Fibroblast of lung (primary cell): Measurements from ENCODE around the gene GABPB1. TPM values are rescaled to one million over a fixed set of nuclear protein-coding genes. Genes with fewer than 3 reads are reported as not detected.

ENCODE experiments used
- DNase-seq, 2 donors: peaks; one replicate each; pipeline versions ENCODE4 v3.0.0 to v3.0.0-alpha.2; 2010; ENCODE audit warnings: low read depth in 2 of 2
- H2AFZ ChIP-seq: 2 replicates; pipeline ENCODE4 v1.5.1; 2012; ENCODE audit warnings: low read length, control low read depth, inconsistent platforms
- H3K27ac ChIP-seq: 2 replicates; pipeline ENCODE4 v1.5.1; 2011; ENCODE audit warnings: low read length, control low read depth; ENCODE audit not compliant: insufficient read depth
- H3K27me3 ChIP-seq: 2 replicates; pipeline ENCODE4 v1.5.1; 2011; ENCODE audit warnings: mild to moderate bottlenecking, low read length; ENCODE audit not compliant: control insufficient read depth, insufficient read depth
- H3K36me3 ChIP-seq: 2 replicates; pipeline ENCODE4 v1.5.1; 2011; ENCODE audit warnings: low read length; ENCODE audit not compliant: control insufficient read depth, insufficient read depth
- H3K4me1 ChIP-seq: 2 replicates; pipeline ENCODE4 v1.5.1; 2011; ENCODE audit warnings: low read length; ENCODE audit not compliant: control insufficient read depth, insufficient read depth; ENCODE audit errors: extremely low read depth
- H3K4me2 ChIP-seq: 2 replicates; pipeline ENCODE4 v1.5.1; 2011; ENCODE audit warnings: low read length, control low read depth; ENCODE audit not compliant: insufficient read depth; ENCODE audit errors: extremely low read depth
- H3K4me3 ChIP-seq, 4 experiments: fragments of 200-600 bp in 1 of 4; sonication (generic) in 1 of 4; replicated peaks in 1 of 4; 2 replicates each; pipeline ENCODE4 v1.5.1; 2011 to 2016; ENCODE audit warnings: low read length in 4 of 4, low read depth in 3 of 4, mild to moderate bottlenecking in 3 of 4, control low read depth in 2 of 4, inconsistent platforms in 1 of 4, mixed read lengths in 1 of 4; ENCODE audit not compliant: insufficient read depth in 1 of 4; ENCODE audit errors: control extremely low read depth in 1 of 4
- H3K79me2 ChIP-seq: 2 replicates; pipeline ENCODE4 v1.5.1; 2012; ENCODE audit warnings: mild to moderate bottlenecking, low read length, inconsistent platforms; ENCODE audit not compliant: control insufficient read depth, insufficient read depth
- H3K9ac ChIP-seq: 2 replicates; pipeline ENCODE4 v1.5.1; 2011; ENCODE audit warnings: mild to moderate bottlenecking, low read length, control low read depth; ENCODE audit not compliant: insufficient read depth
- H3K9me3 ChIP-seq: 2 replicates; pipeline ENCODE4 v1.5.1; 2012; ENCODE audit warnings: low read depth, low read length; ENCODE audit not compliant: control insufficient read depth, insufficient read depth
- H4K20me1 ChIP-seq: 2 replicates; pipeline ENCODE4 v1.5.1; 2011; ENCODE audit warnings: low read length; ENCODE audit not compliant: control insufficient read depth, insufficient read depth; ENCODE audit errors: extremely low read depth
- CTCF ChIP-seq, 2 donors: IDR thresholded peaks in 1 of 2; conservative IDR thresholded peaks in 1 of 2; 1 replicate in 1 of 2; 2 replicates in 1 of 2; pipeline ENCODE4 v1.5.1; 2011 to 2012; ENCODE audit warnings: low read length in 2 of 2, control low read depth in 1 of 2, inconsistent platforms in 1 of 2, low read depth in 1 of 2, mild to moderate bottlenecking in 1 of 2
- EZH2 ChIP-seq: IDR thresholded peaks from 2 replicates; pipeline ENCODE4 v1.5.1; 2012; ENCODE audit warnings: low read length, control low read depth, mild to moderate bottlenecking; ENCODE audit errors: missing control alignments
- polyA plus RNA-seq, 2 donors: library from polyadenylated mRNA; depleted of rRNA in 1 of 2; stranded (reverse) in 1 of 2; unstranded in 1 of 2; fragments of >200 nt; gene quantifications; 2 replicates each; pipeline ENCODE4 v1.2.1, GENCODE V29; 2011 to 2012; ENCODE audit warnings: missing spikeins in 1 of 2
- total RNA-seq: library from RNA; depleted of rRNA; stranded (reverse); fragments of >200 nt; gene quantifications from 2 replicates; pipeline ENCODE4 v1.2.1, GENCODE V29; 2014

The GABPB1 gene
- total and polyA plus RNA-seq, 2 donors (not counting 1 experiment from before 2014, with no cell fraction given) = 25.4 to 40.1 TPM

DNA sequence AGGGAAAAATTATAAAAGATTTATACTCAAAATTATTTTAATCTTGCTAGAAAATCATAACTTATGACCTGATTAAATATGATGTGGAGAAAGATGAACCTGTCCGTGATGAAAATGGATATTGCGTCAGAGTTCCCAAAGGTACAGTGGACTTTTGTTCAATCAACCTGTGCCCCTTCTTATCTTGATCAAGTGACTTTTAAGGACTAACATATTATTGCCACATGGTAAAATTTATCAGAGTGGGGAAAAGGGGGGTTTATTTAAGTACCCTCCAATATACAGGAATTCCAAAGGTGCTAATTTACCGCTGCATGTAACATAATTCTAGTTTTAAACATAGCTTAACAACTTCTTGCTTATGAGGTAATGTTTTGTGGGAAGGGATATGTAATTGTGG lies 129.1 kb downstream of the GABPB1 start:
- no peak for DNase-seq
- Histone ChIP-seq H3K27me3 (peaks cover 2% of the 10 kb centered on the region), H3K9me3 (no peaks in the 10 kb centered on the region), H3K4me1 (no peaks in the 10 kb centered on the region), H3K9ac (no peak overlapping the region), H3K4me3 (no peak overlapping the region), H3K4me2 (no peak overlapping the region), H3K36me3 (no peaks in the 10 kb centered on the region), H3K27ac (no peak overlapping the region), H2AFZ (no peak overlapping the region), H4K20me1 (no peaks in the 10 kb centered on the region), H3K79me2 (no peaks in the 10 kb centered on the region)
- no peak for TF ChIP-seq EZH2
- TF ChIP-seq CTCF (conservative IDR thresholded peaks at IDR 0.05 in 1 of 2, IDR thresholded peaks at IDR 0.05 in 1 of 2; ENCODE audit: low read depth in 1 of 2, low read length in 2 of 2) = no peak

Other genes with a start within 250 kb of the GABPB1 start
- 7.4 and 19.5 TPM in 2 replicates for gene ATP8B4, start 236.0 kb downstream of the GABPB1 start, total RNA-seq
- gene ATP8B4, start 236.0 kb downstream of the GABPB1 start, polyA plus RNA-seq = 1.5 and 3.5 TPM in 2 replicates
- under 0.01 and 0.66 TPM in 2 replicates for gene SLC27A2, start 173.0 kb downstream of the GABPB1 start, total RNA-seq
- 0.23 and 0.49 TPM in 2 replicates for gene SLC27A2, start 173.0 kb downstream of the GABPB1 start, polyA plus RNA-seq
- not detected in 2 replicates for gene HDC, start 89.5 kb downstream of the GABPB1 start, total RNA-seq
- not detected in 2 replicates for gene HDC, start 89.5 kb downstream of the GABPB1 start, polyA plus RNA-seq
- 37.8 and 52.2 TPM in 2 replicates for gene USP8, start 69.2 kb upstream of the GABPB1 start, total RNA-seq
- 47.6 and 58.5 TPM in 2 replicates for gene USP8, start 69.2 kb upstream of the GABPB1 start, polyA plus RNA-seq
- gene USP50, start 191.5 kb upstream of the GABPB1 start, total RNA-seq = 0.17 TPM in 1 of 2 replicates, not detected in the other
- gene USP50, start 191.5 kb upstream of the GABPB1 start, polyA plus RNA-seq = 0.34 TPM in 1 of 2 replicates, not detected in the other